Smooth muscle cell (in vitro differentiated cells): ENCODE measurements around the gene ORAI1. TPM values are rescaled to one million over a fixed set of nuclear protein-coding genes. Genes with fewer than 3 reads are reported as not detected.
A peak's percentile ranks its signal among the peaks of the same experiment; 100 is the strongest.

Source experiments
- DNase-seq: peaks from one replicate; lab custom pipeline; 2025; ENCODE audit not compliant: unreplicated experiment; lab: John Stamatoyannopoulos, UW
- H2AFZ ChIP-seq: fragments of 200-600 bp; sonication (generic); 2 replicates; pipeline ENCODE4 v1.6.0; 2016; ENCODE audit warnings: antibody characterized with exemption, low read depth, mild to moderate bottlenecking
- H3F3A ChIP-seq: fragments of 200-600 bp; sonication (generic); 2 replicates; pipeline ENCODE4 v1.6.0; 2017; ENCODE audit warnings: antibody characterized with exemption, low read depth
- H3K27ac ChIP-seq: fragments of 200-600 bp; sonication (generic); 2 replicates; pipeline ENCODE4 v1.5.1; 2016; ENCODE audit warnings: low read depth, mild to moderate bottlenecking
- H3K27me3 ChIP-seq: fragments of 200-600 bp; sonication (generic); 2 replicates; pipeline ENCODE4 v1.6.1; 2016; ENCODE audit warnings: low read depth, mild to moderate bottlenecking
- H3K36me3 ChIP-seq: fragments of 200-600 bp; sonication (generic); 2 replicates; pipeline ENCODE4 v1.5.1; 2016; ENCODE audit warnings: low read depth
- H3K4me1 ChIP-seq: fragments of 200-600 bp; sonication (generic); 2 replicates; pipeline ENCODE4 v1.5.1; 2016; ENCODE audit warnings: low read depth
- H3K4me2 ChIP-seq: fragments of 200-600 bp; sonication (generic); 2 replicates; pipeline ENCODE4 v1.6.0; 2016; ENCODE audit warnings: mild to moderate bottlenecking
- H3K4me3 ChIP-seq: fragments of 200-600 bp; sonication (generic); 2 replicates; pipeline ENCODE4 v1.5.1; 2016; ENCODE audit warnings: mild to moderate bottlenecking
- H3K79me2 ChIP-seq: fragments of 200-600 bp; sonication (generic); 2 replicates; pipeline ENCODE4 v1.6.0; 2016; ENCODE audit warnings: low read depth, mild to moderate bottlenecking
- H3K9ac ChIP-seq: fragments of 200-600 bp; sonication (generic); 2 replicates; pipeline ENCODE4 v1.6.0; 2016; ENCODE audit warnings: low read depth
- H3K9me3 ChIP-seq: fragments of 200-600 bp; sonication (generic); replicated peaks from 2 replicates; pipeline ENCODE4 v1.5.1; 2016; ENCODE audit warnings: low read depth
- H4K20me1 ChIP-seq: fragments of 200-600 bp; sonication (generic); 2 replicates; pipeline ENCODE4 v1.6.0; 2016; ENCODE audit warnings: low read depth
- CTCF ChIP-seq: fragments of 200-600 bp; sonication (generic); IDR thresholded peaks from 2 replicates; pipeline ENCODE4 v1.5.1; 2017; ENCODE audit warnings: borderline replicate concordance, mild to moderate bottlenecking, antibody characterized with exemption; ENCODE audit not compliant: insufficient read depth, poor library complexity, severe bottlenecking
- WGBS: methylation state at CpG from one replicate; pipeline ENCODE4 v1.1.7; 2016; ENCODE audit warnings: low lambda C conversion rate; 5-methylcytosine and 5-hydroxymethylcytosine counted together
- polyA plus RNA-seq: library from polyadenylated mRNA; unstranded; fragments of >200 nt; fragmentation: Nextera tagmentation; extraction: Ambion mirVana; gene quantifications from 2 replicates; pipeline ENCODE4 v1.2.1, GENCODE V29; 2016
- total RNA-seq: library from RNA; depleted of rRNA; stranded (reverse); fragments of >200 nt; gene quantifications from 2 replicates; pipeline ENCODE4 v1.2.3, GENCODE V29; 2014

Gene ORAI1
- total RNA-seq, result 5.4 and 5.5 TPM in 2 replicates
- 23.4 and 24.0 TPM in 2 replicates for polyA plus RNA-seq

GRCh38 chr12:121626087-121626852 is at the start of gene ORAI1:
Gene ORAI1 (plus strand): TSS chr12:121626530.
- Histone ChIP-seq H3K79me2 (no peaks in the 10 kb centered on the region), H3F3A (peaks cover 18% of the 10 kb centered on the region)
- no peak for TF ChIP-seq CTCF

DNA sequence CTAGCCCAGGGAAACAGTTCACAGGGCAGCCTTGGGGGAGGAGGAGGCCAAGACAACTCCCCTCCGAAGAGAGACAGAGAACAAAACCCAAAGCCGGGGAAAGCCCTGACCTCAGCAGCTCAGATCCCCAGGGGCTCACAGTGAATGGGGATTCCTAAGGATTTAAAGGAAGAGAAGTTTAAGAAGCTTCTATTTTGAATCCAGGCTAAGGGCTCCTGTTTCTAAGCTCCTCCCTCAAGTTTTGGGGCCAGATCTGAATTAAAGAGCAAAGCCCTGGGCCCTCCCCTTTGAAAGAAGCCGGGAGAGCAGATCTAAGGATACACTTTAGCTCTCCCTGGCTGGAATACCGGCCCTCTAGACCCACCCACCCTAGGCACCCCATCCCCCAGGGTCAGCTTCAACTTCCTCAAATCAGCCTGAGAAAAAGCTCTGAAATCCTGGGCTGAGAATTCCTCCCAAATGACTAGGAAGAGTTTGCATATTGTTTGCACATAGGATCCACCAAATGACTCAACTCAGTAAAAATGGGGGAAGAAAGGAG is 49.4 kb upstream of the ORAI1 start:
- no peak for TF ChIP-seq CTCF
- Histone ChIP-seq H3K4me3 (no peak overlapping the region), H3F3A (peaks cover 13% of the 10 kb centered on the region), H3K27me3 (no peaks in the 10 kb centered on the region), H2AFZ (peak overlapping the region; percentile 75), H4K20me1 (no peaks in the 10 kb centered on the region), H3K9me3 (no peaks in the 10 kb centered on the region), H3K36me3 (no peaks in the 10 kb centered on the region), H3K4me1 (peaks cover 45% of the 10 kb centered on the region), H3K79me2 (no peaks in the 10 kb centered on the region), H3K27ac (peak overlapping the region; percentile 87), H3K9ac (peak overlapping the region; percentile 76), H3K4me2 (peak overlapping the region; percentile 100)
- WGBS, result 7% methylated on average over 4 of the region's 4 CpGs
- no peak for DNase-seq

More at GRCh38 chr12:121626087-121626852, at the start of gene ORAI1:
- 3% methylated on average over 50 of the region's 92 CpGs for WGBS
- Histone ChIP-seq H3K9me3 (no peaks in the 10 kb centered on the region), H2AFZ (peak within 1 kb of the TSS; percentile 59), H3K27me3 (no peaks in the 10 kb centered on the region), H4K20me1 (no peaks in the 10 kb centered on the region), H3K4me3 (peak within 1 kb of the TSS; percentile 49), H3K9ac (peak within 1 kb of the TSS; percentile 52), H3K27ac (peak within 1 kb of the TSS; percentile 49), H3K4me1 (peaks cover 16% of the 10 kb centered on the region), H3K4me2 (peak within 1 kb of the TSS; percentile 82), H3K36me3 (no peaks in the 10 kb centered on the region)
- peak; percentile 91 for DNase-seq

DNA sequence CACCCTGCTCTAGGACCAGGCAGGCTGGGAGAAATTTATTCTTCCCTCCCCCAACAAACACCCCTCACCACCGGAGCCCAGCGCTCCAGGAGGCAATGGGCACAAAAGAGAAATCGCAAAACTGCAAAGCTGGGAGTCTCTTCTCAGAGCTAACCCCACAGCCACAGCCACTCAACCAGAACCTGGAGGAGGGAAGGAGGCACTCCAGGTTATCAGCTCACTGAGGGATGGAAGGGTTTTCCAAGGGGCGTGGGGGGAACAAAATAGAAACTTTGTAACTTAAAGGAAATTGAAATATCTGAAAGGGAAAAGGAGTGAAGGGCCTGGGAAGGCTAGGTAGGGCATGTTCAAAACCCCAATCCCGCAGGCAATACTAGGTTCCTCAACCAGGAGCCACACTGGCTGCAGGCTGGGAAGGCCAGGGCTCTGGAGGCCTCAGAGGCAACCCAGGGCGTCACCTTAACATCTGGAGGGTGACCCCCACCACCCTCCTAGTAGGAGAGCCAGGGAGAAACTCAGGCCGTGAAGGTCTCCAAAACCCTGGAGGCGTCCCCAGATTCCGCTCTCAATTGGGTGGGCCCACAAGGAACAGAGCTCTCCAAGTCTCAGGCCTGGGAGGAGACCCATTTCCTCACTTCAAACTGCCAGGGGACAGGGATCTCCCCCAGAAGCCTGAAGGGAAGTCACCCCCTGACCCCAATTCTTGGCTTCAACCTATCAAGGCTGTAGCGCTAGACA is 48.7 kb upstream of the ORAI1 start:
- no peak for TF ChIP-seq CTCF

More for the DNA sequence above, 48.7 kb upstream of the ORAI1 start:
- peaks cover 16% of the 10 kb centered on the region for H3F3A ChIP-seq
- no peaks in the 10 kb centered on the region for H4K20me1 ChIP-seq
- peak overlapping the region; percentile 45 for H3K9ac ChIP-seq
- DNase-seq, result no peak
- H3K27ac ChIP-seq, result peak overlapping the region; percentile 87
- H3K4me1 ChIP-seq, result peaks cover 51% of the 10 kb centered on the region
- H3K4me3 ChIP-seq, result peak overlapping the region; percentile 78
- H3K4me2 ChIP-seq, result peak overlapping the region; percentile 100
- H2AFZ ChIP-seq, result peak overlapping the region; percentile 75
- WGBS, result 37% methylated on average over 10 of the region's 10 CpGs
- no peaks in the 10 kb centered on the region for H3K27me3 ChIP-seq
- no peaks in the 10 kb centered on the region for H3K79me2 ChIP-seq
- no peaks in the 10 kb centered on the region for H3K36me3 ChIP-seq
- no peaks in the 10 kb centered on the region for H3K9me3 ChIP-seq
